Measurements from ENCODE around the gene NPBWR2. TPM values are rescaled to one million over a fixed set of nuclear protein-coding genes. Genes with fewer than 3 reads are reported as not detected.

The NPBWR2 gene
- polyA plus RNA-seq, 1 of the 3 experiments (the other 2 are of a cell fraction) = not detected

DNA sequence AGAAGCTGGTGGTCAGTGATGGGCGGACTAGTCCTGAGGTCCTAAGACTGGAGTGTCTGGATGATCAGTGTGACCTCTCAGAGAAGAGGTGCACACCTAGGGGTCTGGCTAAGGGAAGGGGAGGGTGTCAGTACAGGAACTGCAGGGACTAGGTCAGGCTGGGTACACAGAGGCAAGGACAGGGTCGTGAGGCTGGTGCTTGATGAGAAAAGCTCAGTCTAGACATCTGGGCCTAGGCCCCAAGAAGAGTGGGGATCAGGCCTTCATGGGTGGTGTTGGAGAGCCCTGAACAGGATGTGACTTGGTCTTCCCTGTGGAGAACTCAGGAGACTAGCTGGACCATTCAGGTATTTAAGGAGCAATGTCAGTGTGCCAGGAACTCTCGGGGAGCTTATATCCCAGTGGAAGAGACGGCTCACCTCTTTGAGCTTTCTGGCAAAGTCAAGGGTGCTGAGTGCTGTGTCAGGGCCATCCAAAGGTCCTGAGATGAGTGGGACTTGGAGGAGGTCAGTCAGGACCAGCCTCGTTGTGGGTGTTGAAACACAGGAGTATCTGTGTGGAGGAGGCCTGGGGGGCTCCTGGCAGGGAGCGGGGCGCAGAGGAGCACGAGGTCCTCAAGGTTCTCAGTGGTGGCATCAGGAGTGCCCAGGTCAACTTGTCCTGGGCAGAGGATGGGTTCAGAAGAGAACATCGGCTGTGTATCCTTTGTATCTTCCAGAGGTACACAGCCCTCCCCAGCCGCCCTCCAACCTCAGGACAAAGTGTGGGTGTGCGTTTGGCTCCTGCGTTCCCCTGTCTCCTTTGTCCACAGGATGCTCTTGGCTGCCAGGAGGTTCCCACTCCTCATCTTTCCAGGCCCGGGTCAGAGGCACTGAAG is 43.6 kb upstream of the NPBWR2 start:
- ChIA-PET CTCF (interaction anchor here (1.2 to 1.4 kb wide), 2 partner anchors 31 to 67 kb away, joined by 3 to 4 read pairs; partner anchors contain the start of gene LKAAEAR1), POLR2A (no interaction called here)

DNA sequence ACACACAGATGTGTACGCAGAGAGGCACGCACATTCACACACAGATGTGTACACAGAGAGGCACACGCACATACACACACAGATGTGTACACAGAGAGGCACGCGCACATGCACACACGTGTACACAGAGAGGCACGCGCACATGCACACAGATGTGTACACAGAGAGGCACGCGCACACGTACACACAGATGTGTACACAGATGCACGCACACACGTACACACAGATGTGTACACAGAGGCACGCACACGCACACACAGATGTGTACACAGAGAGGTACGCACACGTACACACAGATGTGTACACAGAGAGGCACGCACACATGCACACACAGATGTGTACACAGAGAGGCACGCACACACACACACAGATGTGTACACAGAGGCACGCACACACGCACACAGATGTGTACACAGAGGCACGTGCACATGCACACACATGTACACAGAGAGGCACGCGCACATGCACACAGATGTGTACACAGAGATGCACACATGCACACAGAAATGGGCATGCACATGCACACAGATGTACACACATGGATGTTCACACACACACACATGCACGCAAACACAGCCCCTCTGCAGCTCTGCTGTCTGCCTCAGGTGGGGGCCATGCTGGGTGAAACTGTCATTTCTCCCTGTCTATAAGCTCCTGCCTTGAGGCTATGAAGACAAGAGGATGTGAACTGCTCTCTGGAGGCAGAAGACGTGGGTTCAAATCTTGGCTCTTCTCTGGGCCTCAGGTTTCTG is 42.6 kb upstream of the NPBWR2 start:
- no peaks in the 10 kb centered on the region for H3F3A ChIP-seq (replicated peaks; ENCODE audit: insufficient read depth)
- no peak overlapping the region for H2AFZ ChIP-seq (ENCODE audit: low read depth)
- no peaks in the 10 kb centered on the region for H3K9me2 ChIP-seq
- no peaks in the 10 kb centered on the region for H3K79me2 ChIP-seq (ENCODE audit: insufficient read depth)
- no peaks in the 10 kb centered on the region for H3K36me3 ChIP-seq (replicated peaks in 1 of 2; ENCODE audit: control insufficient read depth in 1 of 2, insufficient read depth in 2 of 2, low read length in 1 of 2)
- no peak overlapping the region for H3K4me3 ChIP-seq (ENCODE audit: low read depth in 2 of 2, low read length in 1 of 2)
- no peak overlapping the region for H3K4me2 ChIP-seq
- POLR2A ChIA-PET = no interaction called here
- no peak overlapping the region for H3K27ac ChIP-seq (ENCODE audit: low read depth in 2 of 2, low read length in 1 of 2)
- H3K4me1 ChIP-seq (ENCODE audit: control insufficient read depth in 1 of 2, insufficient read depth in 2 of 2, low read depth in 1 of 2, low read length in 1 of 2) = peaks cover 0 to 42% of the 10 kb centered on the region in 2 experiments; a peak in 1 of 4 replicates
- TF ChIP-seq, protein P1, sequence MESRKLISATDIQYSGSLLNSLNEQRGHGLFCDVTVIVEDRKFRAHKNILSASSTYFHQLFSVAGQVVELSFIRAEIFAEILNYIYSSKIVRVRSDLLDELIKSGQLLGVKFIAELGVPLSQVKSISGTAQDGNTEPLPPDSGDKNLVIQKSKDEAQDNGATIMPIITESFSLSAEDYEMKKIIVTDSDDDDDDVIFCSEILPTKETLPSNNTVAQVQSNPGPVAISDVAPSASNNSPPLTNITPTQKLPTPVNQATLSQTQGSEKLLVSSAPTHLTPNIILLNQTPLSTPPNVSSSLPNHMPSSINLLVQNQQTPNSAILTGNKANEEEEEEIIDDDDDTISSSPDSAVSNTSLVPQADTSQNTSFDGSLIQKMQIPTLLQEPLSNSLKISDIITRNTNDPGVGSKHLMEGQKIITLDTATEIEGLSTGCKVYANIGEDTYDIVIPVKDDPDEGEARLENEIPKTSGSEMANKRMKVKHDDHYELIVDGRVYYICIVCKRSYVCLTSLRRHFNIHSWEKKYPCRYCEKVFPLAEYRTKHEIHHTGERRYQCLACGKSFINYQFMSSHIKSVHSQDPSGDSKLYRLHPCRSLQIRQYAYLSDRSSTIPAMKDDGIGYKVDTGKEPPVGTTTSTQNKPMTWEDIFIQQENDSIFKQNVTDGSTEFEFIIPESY (IDR thresholded peaks at IDR 0.05; ENCODE audit: borderline replicate concordance, low read depth) = no peak
- TF ChIP-seq NRF1 (IDR thresholded peaks at IDR 0.05; ENCODE audit: low read depth, low read length) = no peak
- TF ChIP-seq, protein P2, sequence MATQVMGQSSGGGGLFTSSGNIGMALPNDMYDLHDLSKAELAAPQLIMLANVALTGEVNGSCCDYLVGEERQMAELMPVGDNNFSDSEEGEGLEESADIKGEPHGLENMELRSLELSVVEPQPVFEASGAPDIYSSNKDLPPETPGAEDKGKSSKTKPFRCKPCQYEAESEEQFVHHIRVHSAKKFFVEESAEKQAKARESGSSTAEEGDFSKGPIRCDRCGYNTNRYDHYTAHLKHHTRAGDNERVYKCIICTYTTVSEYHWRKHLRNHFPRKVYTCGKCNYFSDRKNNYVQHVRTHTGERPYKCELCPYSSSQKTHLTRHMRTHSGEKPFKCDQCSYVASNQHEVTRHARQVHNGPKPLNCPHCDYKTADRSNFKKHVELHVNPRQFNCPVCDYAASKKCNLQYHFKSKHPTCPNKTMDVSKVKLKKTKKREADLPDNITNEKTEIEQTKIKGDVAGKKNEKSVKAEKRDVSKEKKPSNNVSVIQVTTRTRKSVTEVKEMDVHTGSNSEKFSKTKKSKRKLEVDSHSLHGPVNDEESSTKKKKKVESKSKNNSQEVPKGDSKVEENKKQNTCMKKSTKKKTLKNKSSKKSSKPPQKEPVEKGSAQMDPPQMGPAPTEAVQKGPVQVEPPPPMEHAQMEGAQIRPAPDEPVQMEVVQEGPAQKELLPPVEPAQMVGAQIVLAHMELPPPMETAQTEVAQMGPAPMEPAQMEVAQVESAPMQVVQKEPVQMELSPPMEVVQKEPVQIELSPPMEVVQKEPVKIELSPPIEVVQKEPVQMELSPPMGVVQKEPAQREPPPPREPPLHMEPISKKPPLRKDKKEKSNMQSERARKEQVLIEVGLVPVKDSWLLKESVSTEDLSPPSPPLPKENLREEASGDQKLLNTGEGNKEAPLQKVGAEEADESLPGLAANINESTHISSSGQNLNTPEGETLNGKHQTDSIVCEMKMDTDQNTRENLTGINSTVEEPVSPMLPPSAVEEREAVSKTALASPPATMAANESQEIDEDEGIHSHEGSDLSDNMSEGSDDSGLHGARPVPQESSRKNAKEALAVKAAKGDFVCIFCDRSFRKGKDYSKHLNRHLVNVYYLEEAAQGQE (IDR thresholded peaks at IDR 0.05; ENCODE audit: low read depth, low read length) = no peak
- no peak overlapping the region for H3K9ac ChIP-seq
- 76% methylated on average over 26 of the region's 26 CpGs for WGBS (ENCODE audit: low lambda C conversion rate)
- no peak for DNase-seq
- CTCF ChIA-PET = no interaction called here
- H3K9me3 ChIP-seq = no peaks in the 10 kb centered on the region
- H3K27me3 ChIP-seq (ENCODE audit: insufficient read depth) = no peaks in the 10 kb centered on the region
- no peaks in the 10 kb centered on the region for H4K20me1 ChIP-seq (ENCODE audit: insufficient read depth)

More for the DNA sequence above, 43.6 kb upstream of the NPBWR2 start:
- Histone ChIP-seq H3K9ac (no peak overlapping the region), H3F3A (replicated peaks; ENCODE audit: insufficient read depth) (no peaks in the 10 kb centered on the region), H3K79me2 (ENCODE audit: insufficient read depth) (no peaks in the 10 kb centered on the region), H3K9me2 (no peaks in the 10 kb centered on the region), H3K27ac (ENCODE audit: low read depth in 2 of 2, low read length in 1 of 2) (no peak overlapping the region), H3K4me1 (ENCODE audit: control insufficient read depth in 1 of 2, insufficient read depth in 2 of 2, low read depth in 1 of 2, low read length in 1 of 2) (peaks cover 0 to 46% of the 10 kb centered on the region in 2 experiments; a peak in 1 of 4 replicates), H4K20me1 (ENCODE audit: insufficient read depth) (no peaks in the 10 kb centered on the region), H3K4me2 (no peak overlapping the region), H3K4me3 (ENCODE audit: low read depth in 2 of 2, low read length in 1 of 2) (no peak overlapping the region), H3K9me3 (no peaks in the 10 kb centered on the region), H3K27me3 (ENCODE audit: insufficient read depth) (no peaks in the 10 kb centered on the region), H2AFZ (ENCODE audit: low read depth) (no peak overlapping the region), H3K36me3 (replicated peaks in 1 of 2; ENCODE audit: control insufficient read depth in 1 of 2, insufficient read depth in 2 of 2, low read length in 1 of 2) (no peaks in the 10 kb centered on the region)
- TF ChIP-seq RFX5 (IDR thresholded peaks at IDR 0.05; ENCODE audit: low read length) = no peak
- TF ChIP-seq, protein P3, sequence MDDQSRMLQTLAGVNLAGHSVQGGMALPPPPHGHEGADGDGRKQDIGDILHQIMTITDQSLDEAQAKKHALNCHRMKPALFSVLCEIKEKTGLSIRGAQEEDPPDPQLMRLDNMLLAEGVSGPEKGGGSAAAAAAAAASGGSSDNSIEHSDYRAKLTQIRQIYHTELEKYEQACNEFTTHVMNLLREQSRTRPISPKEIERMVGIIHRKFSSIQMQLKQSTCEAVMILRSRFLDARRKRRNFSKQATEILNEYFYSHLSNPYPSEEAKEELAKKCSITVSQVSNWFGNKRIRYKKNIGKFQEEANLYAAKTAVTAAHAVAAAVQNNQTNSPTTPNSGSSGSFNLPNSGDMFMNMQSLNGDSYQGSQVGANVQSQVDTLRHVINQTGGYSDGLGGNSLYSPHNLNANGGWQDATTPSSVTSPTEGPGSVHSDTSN (IDR thresholded peaks at IDR 0.05) = no peak
- TF ChIP-seq JUND (IDR thresholded peaks at IDR 0.05) = no peak
- TF ChIP-seq SMC3 (IDR thresholded peaks at IDR 0.05; ENCODE audit: low read depth, low read length) = no peak
- TF ChIP-seq RCOR1 (IDR thresholded peaks at IDR 0.05; ENCODE audit: low read length) = no peak
- TF ChIP-seq, protein P1 (IDR thresholded peaks at IDR 0.05; ENCODE audit: borderline replicate concordance, low read depth) = no peak
- WGBS (ENCODE audit: low lambda C conversion rate) = 51% methylated on average over 12 of the region's 13 CpGs
- no peak for DNase-seq

All from SK-N-SH (cell line).